Lung (tissue), 12 donors: ENCODE data around the gene SGPP1. TPM values are rescaled to one million over a fixed set of nuclear protein-coding genes. Genes with fewer than 3 reads are reported as not detected.

Experiments used
- ATAC-seq: fragments of 200-7000 bp; cut with Tn5 transposase; one replicate; pipeline ENCODE4 v1.9.1; 2020; ENCODE audit warnings: moderate number of reproducible peaks; ENCODE audit not compliant: insufficient read depth, low FRiP score
- DNase-seq, 3 donors: peaks; one replicate each; pipeline ENCODE4 v3.0.0-alpha.2; 2013 to 2017
- H3K27ac ChIP-seq, 2 donors: one replicate each; pipeline ENCODE4 v1.5.1; 2013; ENCODE audit warnings: mild to moderate bottlenecking in 2 of 2, moderate library complexity in 2 of 2, control low read depth in 1 of 2, inconsistent platforms in 1 of 2, low read depth in 1 of 2, low read length in 1 of 2
- H3K27me3 ChIP-seq, 3 donors: one replicate each; pipeline ENCODE4 v1.5.1; 2013; ENCODE audit warnings: low read length in 2 of 3; ENCODE audit not compliant: control insufficient read depth in 3 of 3, insufficient read depth in 3 of 3
- H3K36me3 ChIP-seq, 4 donors: one replicate each; pipeline ENCODE4 v1.5.1; 2013; ENCODE audit warnings: low read length in 4 of 4, mild to moderate bottlenecking in 1 of 4, moderate library complexity in 1 of 4; ENCODE audit not compliant: control insufficient read depth in 4 of 4, insufficient read depth in 4 of 4
- H3K4me1 ChIP-seq, 5 donors: one replicate each; pipeline ENCODE4 v1.5.1; 2013; ENCODE audit warnings: low read length in 5 of 5, mild to moderate bottlenecking in 2 of 5, moderate library complexity in 1 of 5; ENCODE audit not compliant: control insufficient read depth in 5 of 5, insufficient read depth in 5 of 5
- H3K4me3 ChIP-seq: one replicate; pipeline ENCODE4 v1.5.1; 2013; ENCODE audit warnings: mild to moderate bottlenecking, control low read depth, moderate library complexity
- H3K9ac ChIP-seq, 2 donors: one replicate each; pipeline ENCODE4 v1.5.1; 2013; ENCODE audit warnings: low read length in 2 of 2, control low read depth in 1 of 2; ENCODE audit not compliant: insufficient read depth in 1 of 2
- H3K9me3 ChIP-seq, 4 donors: one replicate each; pipeline ENCODE4 v1.5.1; 2013; ENCODE audit warnings: low read length in 3 of 4, mild to moderate bottlenecking in 1 of 4, moderate library complexity in 1 of 4; ENCODE audit not compliant: control insufficient read depth in 4 of 4, insufficient read depth in 3 of 4
- CTCF ChIP-seq: IDR thresholded peaks from 2 replicates; pipeline ENCODE4 v1.5.1; 2012; ENCODE audit warnings: mild to moderate bottlenecking; ENCODE audit errors: control extremely low read depth, extremely low read depth
- WGBS, 2 donors: extraction: QIAGEN DNeasy Blood & Tissue Kit; methylation state at CpG; one replicate each; pipeline ENCODE4 v1.1.7; 2013; 5-methylcytosine and 5-hydroxymethylcytosine counted together
- polyA plus RNA-seq, 2 donors: library from polyadenylated mRNA; stranded (reverse); fragments of 200-250 nt; gene quantifications; one replicate each; pipeline ENCODE4 v1.2.1, GENCODE V29; 2013
- total RNA-seq, 2 donors: library from RNA; depleted of rRNA in 1 of 2; stranded (reverse); fragments of >200 nt in 1 of 2; gene quantifications; one replicate each; pipeline ENCODE4 v1.2.1, GENCODE V29; 2014 to 2021
- donor health status: control.
- donor health status: control.
- donor health status: Bipolar disorder and iron deficiency.
- donor health status: healthy.
- donor health status: DM: yes; HTN: yes; CAD: no.

SGPP1 gene
- total and polyA plus RNA-seq, 4 donors = 7.5 to 19.5 (median 13.1) TPM

GRCh38 chr14:63712123-63712522 is 15.7 kb downstream of the SGPP1 start:
- Histone ChIP-seq H3K9ac (no peak overlapping the region), H3K27me3 (no peaks in the 10 kb centered on the region), H3K4me3 (no peak overlapping the region), H3K36me3 (peaks cover 0 to 6% (median 0%) of the 10 kb centered on the region in 4 donors), H3K4me1 (peaks cover 0 to 5% (median 0%) of the 10 kb centered on the region in 5 donors), H3K9me3 (peaks cover 0 to 3% (median 0%) of the 10 kb centered on the region in 4 donors), H3K27ac (no peak overlapping the region)
- DNase-seq = no peak
- no peak for ATAC-seq
- TF ChIP-seq CTCF = no peak

DNA sequence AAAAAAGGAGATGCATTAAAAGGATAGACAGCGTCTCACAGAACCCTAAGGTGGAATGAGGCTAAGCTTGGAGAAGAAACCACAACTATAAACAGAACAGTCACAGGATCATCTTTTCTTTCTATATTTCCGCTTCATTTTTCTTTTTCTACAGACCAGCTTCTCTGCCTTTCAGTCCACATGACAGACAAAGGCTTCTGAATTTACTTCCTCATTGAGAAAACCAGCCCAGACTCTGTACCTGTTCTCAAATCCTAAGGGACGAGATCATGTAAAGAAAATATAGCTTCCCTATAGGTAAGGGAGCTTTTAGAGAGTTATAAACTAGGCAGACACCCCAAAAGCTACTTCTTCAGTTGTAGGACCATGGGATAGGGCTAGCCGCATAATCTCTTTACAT is 17.4 kb downstream of the SGPP1 start:
- DNase-seq (no peak), ATAC-seq (no peak)
- peaks cover 0 to 5% (median 0%) of the 10 kb centered on the region in 5 donors for H3K4me1 ChIP-seq
- no peak overlapping the region for H3K4me3 ChIP-seq
- H3K9ac ChIP-seq = no peak overlapping the region
- no peak for TF ChIP-seq CTCF
- H3K9me3 ChIP-seq = no peaks in the 10 kb centered on the region
- no peaks in the 10 kb centered on the region for H3K27me3 ChIP-seq
- peaks cover 0 to 3% (median 0%) of the 10 kb centered on the region in 4 donors for H3K36me3 ChIP-seq
- H3K27ac ChIP-seq = no peak overlapping the region
- 89 to 92% methylated on average over 4 of the region's 4 CpGs for WGBS, 2 donors

DNA sequence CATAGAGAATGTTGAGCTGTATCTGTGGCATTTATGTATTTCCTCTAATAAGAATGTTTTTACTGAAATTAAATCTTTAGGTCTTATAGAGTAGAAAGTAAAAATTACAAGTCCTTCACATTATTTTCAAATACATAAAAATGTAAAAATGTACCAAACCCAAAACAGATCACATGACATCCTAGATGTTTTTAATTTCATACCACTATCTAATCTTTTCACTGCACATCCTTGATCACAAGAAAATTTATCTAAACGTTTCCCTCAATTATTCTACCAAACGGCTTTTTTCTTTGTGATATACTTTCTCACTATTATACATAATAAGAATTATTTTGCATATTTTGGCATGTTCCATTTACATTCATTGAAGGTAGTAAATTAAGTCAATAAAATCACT is 18.3 kb downstream of the SGPP1 start:
- no peak for ATAC-seq
- Histone ChIP-seq H3K9me3 (no peaks in the 10 kb centered on the region), H3K27me3 (no peaks in the 10 kb centered on the region), H3K4me3 (no peak overlapping the region), H3K9ac (no peak overlapping the region), H3K27ac (no peak overlapping the region), H3K4me1 (peaks cover 0 to 5% (median 0%) of the 10 kb centered on the region in 5 donors), H3K36me3 (peaks cover 0 to 2% (median 0%) of the 10 kb centered on the region in 4 donors)
- WGBS, 2 donors = 66 to 74% methylated on average over 2 of the region's 2 CpGs
- no peak for DNase-seq
- no peak for TF ChIP-seq CTCF

DNA sequence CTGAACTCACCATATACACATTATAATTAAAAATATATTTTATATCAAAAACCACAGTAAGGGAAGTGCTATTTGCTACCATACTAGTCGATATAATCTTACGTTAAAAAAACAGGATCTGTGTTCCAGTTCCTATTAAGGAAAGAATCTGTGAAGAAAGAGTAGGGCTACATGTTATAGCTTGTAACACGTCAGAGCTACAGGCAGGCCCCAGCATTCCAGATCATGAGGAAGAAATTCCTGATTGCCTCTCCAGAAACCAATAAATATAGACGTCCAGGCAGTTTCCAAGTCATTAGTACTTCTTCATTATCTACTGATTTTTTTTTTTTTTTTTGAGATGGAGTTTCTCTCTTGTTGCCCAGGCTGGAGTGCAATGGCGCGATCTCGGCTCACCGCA is 20.6 kb downstream of the SGPP1 start:
- 91 to 95% methylated on average over 8 of the region's 8 CpGs for WGBS, 2 donors
- H3K4me3 ChIP-seq = no peak overlapping the region
- TF ChIP-seq CTCF = no peak
- H3K9ac ChIP-seq = no peak overlapping the region
- H3K9me3 ChIP-seq = no peaks in the 10 kb centered on the region
- peaks cover 0 to 2% (median 0%) of the 10 kb centered on the region in 4 donors for H3K36me3 ChIP-seq
- no peaks in the 10 kb centered on the region for H3K27me3 ChIP-seq
- ATAC-seq (no peak), DNase-seq (no peak)
- H3K27ac ChIP-seq = no peak overlapping the region
- H3K4me1 ChIP-seq = peaks cover 0 to under 1% (median 0%) of the 10 kb centered on the region in 5 donors
